Measurements from ENCODE around the gene PRKG1.

The PRKG1 gene

GRCh38 chr10:52063159-52063558 is 988.9 kb downstream of the PRKG1 start:
- no peak for DNase-seq (ENCODE audit: low spot score)

GRCh38 chr10:52064084-52064845 is 990.0 kb downstream of the PRKG1 start:
- no peak for DNase-seq (ENCODE audit: low spot score)

GRCh38 chr10:52066383-52066782 is 992.1 kb downstream of the PRKG1 start:
- no peak for DNase-seq (ENCODE audit: low spot score)

GRCh38 chr10:52068485-52068884 is 994.2 kb downstream of the PRKG1 start:
- no peak for DNase-seq (ENCODE audit: low spot score)

GRCh38 chr10:52071814-52072213 is 997.5 kb downstream of the PRKG1 start:
- DNase-seq (ENCODE audit: low spot score): no peak

- no peak for DNase-seq (ENCODE audit: low spot score)
Observed at GRCh38 chr10:52074505-52075026, 1000.3 kb downstream of the PRKG1 start.

GRCh38 chr10:52077814-52078213 is 1003.5 kb downstream of the PRKG1 start:
- DNase-seq (ENCODE audit: low spot score): no peak

- DNase-seq (ENCODE audit: low spot score): no peak
Observed at GRCh38 chr10:52078397-52078937, 1004.2 kb downstream of the PRKG1 start.

- no peak for DNase-seq (ENCODE audit: low spot score)
Observed at GRCh38 chr10:52082307-52082706, 1008.0 kb downstream of the PRKG1 start.

- no peak for DNase-seq (ENCODE audit: low spot score)
Observed at GRCh38 chr10:52083422-52083821, 1009.1 kb downstream of the PRKG1 start.

- DNase-seq (ENCODE audit: low spot score): no peak
Observed at GRCh38 chr10:52092390-52092789, 1018.1 kb downstream of the PRKG1 start.

- DNase-seq (ENCODE audit: low spot score): no peak
Observed at GRCh38 chr10:52098130-52098529, 1023.8 kb downstream of the PRKG1 start.

GRCh38 chr10:52099026-52099600 is 1024.8 kb downstream of the PRKG1 start:
- DNase-seq (ENCODE audit: low spot score): no peak

GRCh38 chr10:52100011-52100547 is 1025.8 kb downstream of the PRKG1 start:
- no peak for DNase-seq (ENCODE audit: low spot score)

- DNase-seq (ENCODE audit: low spot score): no peak
Observed at GRCh38 chr10:52105301-52105700, 1031.0 kb downstream of the PRKG1 start.

- DNase-seq (ENCODE audit: low spot score): no peak
Observed at GRCh38 chr10:52106011-52106410, 1031.7 kb downstream of the PRKG1 start.

- no peak for DNase-seq (ENCODE audit: low spot score)
Observed at GRCh38 chr10:52106899-52107298, 1032.6 kb downstream of the PRKG1 start.

- no peak for DNase-seq (ENCODE audit: low spot score)
Observed at GRCh38 chr10:52108236-52108635, 1033.9 kb downstream of the PRKG1 start.

- no peak for DNase-seq (ENCODE audit: low spot score)
Observed at GRCh38 chr10:52110576-52110975, 1036.3 kb downstream of the PRKG1 start.

- DNase-seq (ENCODE audit: low spot score): no peak
Observed at GRCh38 chr10:52111101-52111891, 1037.0 kb downstream of the PRKG1 start.

GRCh38 chr10:52115823-52116222 is 1041.5 kb downstream of the PRKG1 start:
- DNase-seq (ENCODE audit: low spot score): no peak

- DNase-seq (ENCODE audit: low spot score): no peak
Observed at GRCh38 chr10:52119507-52119906, 1045.2 kb downstream of the PRKG1 start.

Data from putamen (tissue), 1 donor.